VCaP (cell line): Measurements from ENCODE around the gene ASAP2.

Source experiments
- H3K27ac ChIP-seq: fragments of 450-650 bp; 2 replicates; pipeline ENCODE4 v1.5.1; 2017
- TF ChIP-seq, protein P1 (sequence below): fragments of 450-650 bp; conservative IDR thresholded peaks from 2 replicates; pipeline ENCODE4 v1.5.1; 2017; ENCODE audit warnings: mild to moderate bottlenecking, moderate library complexity

Gene ASAP2

DNA sequence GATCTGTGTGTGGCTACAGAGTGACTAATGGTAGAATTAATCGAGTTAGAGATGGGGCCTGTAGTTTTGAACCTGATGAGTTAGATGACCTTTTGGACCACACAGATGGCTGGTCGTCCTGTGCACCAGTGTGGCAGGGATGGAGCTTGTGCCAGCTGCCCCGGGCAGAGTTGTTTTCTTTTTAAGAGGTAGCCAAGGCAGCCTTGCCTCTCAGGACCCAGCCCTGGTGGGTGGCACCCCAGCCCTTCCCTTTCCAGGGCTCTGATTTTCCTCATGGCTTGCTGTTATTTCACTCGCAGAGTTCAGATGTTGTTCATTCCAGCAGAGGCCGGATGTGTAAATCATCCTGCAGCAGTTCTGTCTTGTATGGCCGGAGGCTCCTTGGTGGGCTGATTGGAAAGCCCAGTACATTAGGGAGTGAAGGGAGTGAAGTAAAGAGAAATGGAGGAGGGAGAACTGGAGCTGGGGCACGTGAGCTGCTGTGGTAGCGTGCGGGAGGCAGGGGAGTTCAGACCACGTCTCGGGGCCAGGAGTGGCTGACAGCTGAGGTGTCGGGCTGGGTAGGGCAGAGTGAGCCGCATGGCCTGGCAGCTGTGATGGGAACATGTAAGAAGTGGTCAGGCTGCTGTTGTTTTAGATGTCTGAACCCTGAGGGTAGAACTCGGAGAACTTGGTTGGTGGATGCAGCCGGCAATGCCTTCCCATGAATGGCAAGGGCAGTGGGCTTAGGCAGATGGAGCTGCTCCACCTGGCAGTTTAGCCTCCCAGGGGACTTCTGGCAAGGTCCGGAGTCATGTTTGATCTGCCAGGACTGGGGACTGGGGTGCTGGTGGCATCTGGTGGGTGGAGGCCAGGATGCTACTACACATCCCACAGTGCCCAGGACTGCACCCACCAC lies 28.8 kb downstream of the ASAP2 start:
- TF ChIP-seq, protein P1, sequence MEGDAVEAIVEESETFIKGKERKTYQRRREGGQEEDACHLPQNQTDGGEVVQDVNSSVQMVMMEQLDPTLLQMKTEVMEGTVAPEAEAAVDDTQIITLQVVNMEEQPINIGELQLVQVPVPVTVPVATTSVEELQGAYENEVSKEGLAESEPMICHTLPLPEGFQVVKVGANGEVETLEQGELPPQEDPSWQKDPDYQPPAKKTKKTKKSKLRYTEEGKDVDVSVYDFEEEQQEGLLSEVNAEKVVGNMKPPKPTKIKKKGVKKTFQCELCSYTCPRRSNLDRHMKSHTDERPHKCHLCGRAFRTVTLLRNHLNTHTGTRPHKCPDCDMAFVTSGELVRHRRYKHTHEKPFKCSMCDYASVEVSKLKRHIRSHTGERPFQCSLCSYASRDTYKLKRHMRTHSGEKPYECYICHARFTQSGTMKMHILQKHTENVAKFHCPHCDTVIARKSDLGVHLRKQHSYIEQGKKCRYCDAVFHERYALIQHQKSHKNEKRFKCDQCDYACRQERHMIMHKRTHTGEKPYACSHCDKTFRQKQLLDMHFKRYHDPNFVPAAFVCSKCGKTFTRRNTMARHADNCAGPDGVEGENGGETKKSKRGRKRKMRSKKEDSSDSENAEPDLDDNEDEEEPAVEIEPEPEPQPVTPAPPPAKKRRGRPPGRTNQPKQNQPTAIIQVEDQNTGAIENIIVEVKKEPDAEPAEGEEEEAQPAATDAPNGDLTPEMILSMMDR: no peak
- H3K27ac ChIP-seq: no peak overlapping the region

DNA sequence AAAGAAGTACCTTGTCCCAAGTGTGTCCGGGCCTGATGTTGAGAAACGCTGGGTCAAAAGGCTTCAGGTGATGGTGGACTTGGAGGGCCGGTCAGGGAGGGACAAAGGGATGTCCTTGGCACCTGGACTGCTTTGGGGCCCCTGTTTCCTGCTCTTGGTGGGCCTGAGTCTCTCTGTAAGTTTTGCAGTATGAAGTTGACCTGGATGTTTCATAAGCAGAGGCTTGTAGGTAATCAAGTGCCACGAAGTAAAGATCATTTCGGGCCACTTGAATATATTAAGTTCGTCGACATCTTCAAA lies 29.4 kb downstream of the ASAP2 start:
- TF ChIP-seq, protein P1: no peak
- H3K27ac ChIP-seq: no peak overlapping the region

DNA sequence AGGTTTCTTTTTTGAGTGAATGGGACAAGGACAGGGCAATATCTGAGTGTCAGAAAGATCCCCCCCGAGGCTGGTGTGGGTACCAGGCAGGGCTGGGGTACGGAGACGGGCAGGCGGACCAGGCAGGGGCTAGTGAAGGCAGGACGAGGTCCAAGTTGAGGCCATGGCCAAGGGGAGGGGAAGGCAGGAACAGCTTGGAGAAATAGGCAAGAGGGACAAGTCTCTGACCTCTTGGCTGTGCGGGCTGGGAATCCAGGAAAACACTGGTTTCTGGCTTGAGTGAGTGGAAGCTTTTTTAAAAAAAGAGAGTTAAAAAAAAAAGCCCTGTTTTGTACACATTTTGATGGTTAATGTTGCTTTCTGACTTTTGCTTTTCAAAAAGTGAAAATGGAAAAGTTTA lies 30.3 kb downstream of the ASAP2 start:
- TF ChIP-seq, protein P1: no peak
- H3K27ac ChIP-seq: no peak overlapping the region

DNA sequence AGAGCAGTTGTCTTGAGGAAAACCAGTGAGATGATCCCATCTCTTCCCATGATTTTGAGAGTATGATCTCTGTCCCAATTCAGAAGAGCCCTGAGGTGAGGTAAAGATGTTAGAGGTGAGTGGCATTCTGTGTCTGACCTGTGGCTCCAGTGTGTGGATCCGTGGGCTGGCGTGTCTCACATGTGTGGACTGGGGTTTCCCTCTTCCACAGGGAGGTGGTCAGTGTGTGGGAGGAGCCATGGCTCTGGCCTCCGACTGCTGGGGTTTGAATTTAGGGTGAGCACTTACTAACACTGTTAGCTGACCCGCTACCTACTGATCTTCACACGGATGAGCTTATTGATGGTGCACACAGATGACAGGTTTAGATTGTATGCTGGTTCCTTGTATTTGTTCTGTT lies 31.2 kb downstream of the ASAP2 start:
- TF ChIP-seq, protein P1: no peak
- H3K27ac ChIP-seq: no peak overlapping the region

DNA sequence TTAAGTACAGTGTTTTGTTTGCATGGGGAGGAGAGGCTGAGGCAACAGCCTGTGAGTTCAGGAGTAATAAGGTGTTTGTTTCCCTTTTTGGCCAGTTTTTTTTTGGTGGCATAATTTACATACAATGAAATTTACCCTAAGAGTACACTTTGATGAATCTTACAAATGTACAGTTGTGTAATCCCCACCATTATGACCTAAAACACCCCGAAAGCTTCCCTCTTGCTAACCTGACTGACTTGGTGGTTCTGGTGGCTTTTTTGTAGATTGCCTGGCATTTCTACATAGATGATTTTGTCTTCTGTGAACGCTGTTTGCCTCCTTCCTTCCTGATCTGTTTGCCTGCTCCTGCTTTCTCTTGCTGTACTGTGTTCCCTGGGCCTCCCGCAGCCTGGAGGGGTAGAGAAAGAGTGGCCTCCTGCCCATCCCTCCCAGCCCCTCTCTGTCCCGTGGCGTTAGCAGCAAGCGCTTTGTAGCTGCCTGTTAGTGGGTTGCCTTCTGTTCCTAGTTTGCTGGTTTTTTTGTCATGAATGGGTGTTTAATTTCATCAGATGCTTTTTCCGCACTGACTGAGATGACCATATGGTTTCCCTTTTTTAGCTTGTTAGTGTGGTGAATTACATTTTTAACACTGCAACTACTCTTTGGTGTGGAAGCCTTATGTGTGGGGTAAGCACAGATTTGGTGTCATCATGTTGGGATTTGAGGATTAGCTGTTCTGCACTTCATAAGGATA lies 32.1 kb downstream of the ASAP2 start:
- no peak overlapping the region for H3K27ac ChIP-seq
- TF ChIP-seq, protein P1: no peak

DNA sequence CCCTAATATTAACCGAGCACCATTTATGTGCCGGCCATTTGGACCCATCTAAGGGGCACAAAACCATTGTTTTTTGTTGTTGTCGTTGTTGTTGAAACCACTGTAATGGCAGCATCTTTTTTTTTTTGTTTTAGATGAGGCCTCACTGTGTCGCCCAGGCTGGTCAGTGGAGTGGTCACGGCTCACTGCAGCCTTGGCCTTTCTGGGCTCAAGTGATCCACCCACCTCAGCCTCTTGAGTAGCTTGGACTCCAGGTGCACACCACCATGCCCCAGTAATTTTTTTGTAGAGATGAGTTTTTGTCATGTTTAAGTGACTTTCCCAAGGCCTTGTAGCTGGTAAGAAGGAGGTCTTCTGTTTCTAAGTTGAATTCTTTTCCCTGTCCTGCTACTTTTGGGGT lies 33.0 kb downstream of the ASAP2 start:
- TF ChIP-seq, protein P1: no peak
- H3K27ac ChIP-seq: no peak overlapping the region

DNA sequence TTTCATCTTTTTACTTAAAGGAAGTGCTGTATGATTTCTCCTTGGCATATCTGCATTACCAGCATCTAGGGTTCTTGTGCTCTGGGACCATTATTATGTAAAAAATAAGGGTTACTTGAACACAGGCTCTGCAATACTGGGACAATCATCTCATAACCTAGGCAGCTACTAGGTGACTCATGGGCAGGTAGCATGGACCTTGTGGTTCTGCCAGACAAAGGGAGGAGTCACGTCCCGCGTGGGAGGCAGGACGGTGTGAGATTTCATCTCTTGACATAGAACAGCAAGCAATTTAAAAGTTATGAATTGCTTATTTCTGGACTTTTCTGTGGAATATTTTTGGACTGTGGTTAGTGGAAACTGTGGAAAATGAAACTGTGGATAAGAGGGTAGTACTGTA lies 34.1 kb downstream of the ASAP2 start:
- no peak overlapping the region for H3K27ac ChIP-seq
- TF ChIP-seq, protein P1: no peak
